ENCODE results near the gene CHCHD3.

CHCHD3 gene

DNA sequence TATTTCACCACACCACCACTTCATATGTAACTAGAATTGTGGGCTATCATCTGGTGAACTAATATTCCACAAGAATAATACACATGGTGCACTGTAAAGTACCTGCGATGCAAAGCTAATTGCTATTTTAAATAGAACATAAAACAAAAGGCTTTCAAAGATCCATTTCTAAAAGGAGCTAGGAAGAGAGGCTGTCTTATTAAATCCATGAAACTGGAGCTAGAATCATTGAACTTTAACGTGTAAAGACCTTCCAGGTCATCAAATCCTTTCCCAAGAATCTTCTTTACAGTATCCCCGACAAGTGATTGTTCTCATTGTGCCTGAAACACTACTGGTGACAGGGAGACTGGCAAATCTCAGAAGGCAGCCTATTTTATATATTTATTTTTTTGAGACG lies 224.9 kb downstream of the CHCHD3 start:
- DNase-seq, result no peak
- intact Hi-C loops (cut with DNase I), result no loop called here

DNA sequence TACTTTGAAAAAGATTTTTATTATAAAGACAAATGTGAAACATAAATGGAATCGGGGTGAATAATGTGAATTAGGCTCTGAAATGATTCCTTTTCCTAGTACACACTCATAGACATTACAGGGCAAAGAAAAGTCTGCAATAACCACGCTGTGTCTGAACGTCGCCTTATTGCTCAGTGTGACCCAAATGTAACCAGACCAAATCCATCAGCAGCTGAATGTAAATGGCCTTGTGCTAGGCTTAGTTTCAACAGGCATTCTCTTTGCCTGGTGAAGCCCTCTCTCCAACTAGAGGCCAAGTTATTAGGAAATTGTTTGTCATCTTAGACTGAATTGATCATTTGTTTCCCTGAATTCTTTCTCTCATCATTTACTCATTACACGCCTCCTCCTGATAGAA lies 225.5 kb downstream of the CHCHD3 start:
- intact Hi-C loops (cut with DNase I), result no loop called here
- DNase-seq, result no peak

DNA sequence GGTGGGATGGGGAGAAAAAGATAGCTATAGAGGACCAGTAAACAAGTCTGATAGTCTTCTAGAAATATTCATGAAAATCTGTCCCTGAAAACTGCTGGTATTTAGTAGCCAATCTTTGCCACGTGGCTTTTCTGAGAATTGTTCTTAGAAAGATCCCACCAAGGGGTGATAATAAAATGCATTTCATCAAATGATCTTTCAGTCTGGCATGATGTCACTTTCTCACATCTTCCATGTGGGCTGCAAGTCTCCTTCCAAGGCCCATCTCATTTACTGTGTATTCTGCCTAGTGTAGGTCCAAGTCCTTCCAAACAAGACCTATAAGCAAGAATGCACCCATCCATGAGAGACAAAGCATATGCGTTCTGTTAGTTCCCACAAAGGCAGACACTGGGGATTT lies 226.0 kb downstream of the CHCHD3 start:
- DNase-seq, result no peak
- intact Hi-C loops (cut with DNase I), result no loop called here

DNA sequence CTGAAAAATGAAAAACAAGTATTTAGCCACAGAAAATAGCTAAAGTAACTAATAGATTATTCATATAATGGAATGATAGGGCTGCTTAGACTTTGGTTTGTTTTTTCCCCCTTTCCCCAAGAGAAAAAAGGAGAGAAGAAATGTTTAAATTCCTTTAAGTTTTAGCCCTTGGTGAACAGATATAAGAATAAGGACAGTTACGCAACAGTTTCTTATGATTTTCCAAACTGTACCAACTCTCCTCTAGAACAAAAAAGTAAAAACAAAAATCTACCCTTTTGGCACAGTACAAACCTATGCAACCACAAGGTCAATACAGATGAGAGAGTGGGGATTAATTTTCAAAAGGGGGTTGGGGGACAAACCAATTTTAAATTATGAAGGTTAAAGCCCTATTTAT lies 227.7 kb downstream of the CHCHD3 start:
- intact Hi-C loops (cut with DNase I), result no loop called here
- no peak for DNase-seq

DNA sequence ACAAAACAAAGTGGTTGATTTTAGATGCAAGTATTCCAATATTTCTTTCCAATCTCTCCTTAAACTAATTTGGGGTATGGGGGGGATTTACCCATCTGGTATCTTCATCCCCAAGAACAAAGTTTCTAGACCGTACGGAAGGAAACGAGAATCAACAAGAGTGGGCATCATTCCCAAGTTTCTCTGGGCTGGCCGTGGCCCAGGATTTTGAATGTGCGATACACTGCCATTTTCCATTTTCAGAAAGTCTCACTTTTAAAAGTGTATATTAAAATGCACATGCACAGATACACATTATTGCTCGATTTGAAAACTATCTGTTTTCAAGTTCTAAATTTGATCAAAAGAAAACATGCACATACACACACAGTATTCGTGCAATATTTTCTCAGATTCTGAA lies 234.5 kb downstream of the CHCHD3 start:
- no peak for DNase-seq
- intact Hi-C loops (cut with DNase I), result no loop called here

DNA sequence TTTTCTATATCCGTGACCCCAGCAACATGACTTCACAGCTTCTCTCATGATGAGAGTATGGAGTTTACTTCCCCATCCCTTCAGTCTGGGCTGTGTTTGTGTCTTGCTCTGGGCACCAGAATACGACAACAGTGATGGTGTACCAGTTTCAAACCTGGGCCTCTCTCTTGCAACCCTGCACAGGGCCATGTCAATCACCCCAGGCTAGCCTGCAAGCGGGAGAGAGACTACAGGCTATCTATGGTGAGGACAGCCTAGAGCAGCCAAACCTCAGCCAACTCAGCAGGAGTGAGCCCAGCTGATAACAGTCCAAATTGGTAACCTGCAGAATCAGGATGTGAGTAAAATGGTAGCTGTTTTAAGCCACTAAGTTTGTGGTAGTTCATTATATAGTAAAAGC lies 235.8 kb downstream of the CHCHD3 start:
- DNase-seq, result no peak
- intact Hi-C loops (cut with DNase I), result no loop called here

DNA sequence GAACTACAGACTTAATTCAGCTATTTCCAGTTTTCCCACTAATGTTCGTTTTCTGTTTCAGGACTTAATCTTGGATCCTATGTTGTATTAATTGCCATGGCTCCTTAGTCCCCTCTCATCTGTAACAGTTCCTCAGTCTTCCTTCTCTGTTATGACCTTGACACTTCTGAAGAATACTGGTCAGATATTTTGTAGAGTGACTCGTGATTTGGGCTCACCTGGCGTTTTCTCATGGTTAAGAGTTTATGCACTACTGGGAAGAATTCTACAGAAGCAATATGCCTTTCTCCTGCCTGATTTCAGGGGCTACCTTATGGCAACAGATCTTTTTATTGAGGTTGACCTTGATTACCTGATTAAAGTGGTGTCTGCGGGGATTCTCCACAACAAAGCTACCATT lies 239.4 kb downstream of the CHCHD3 start:
- intact Hi-C loops (cut with DNase I), result no loop called here
- no peak for DNase-seq

DNA sequence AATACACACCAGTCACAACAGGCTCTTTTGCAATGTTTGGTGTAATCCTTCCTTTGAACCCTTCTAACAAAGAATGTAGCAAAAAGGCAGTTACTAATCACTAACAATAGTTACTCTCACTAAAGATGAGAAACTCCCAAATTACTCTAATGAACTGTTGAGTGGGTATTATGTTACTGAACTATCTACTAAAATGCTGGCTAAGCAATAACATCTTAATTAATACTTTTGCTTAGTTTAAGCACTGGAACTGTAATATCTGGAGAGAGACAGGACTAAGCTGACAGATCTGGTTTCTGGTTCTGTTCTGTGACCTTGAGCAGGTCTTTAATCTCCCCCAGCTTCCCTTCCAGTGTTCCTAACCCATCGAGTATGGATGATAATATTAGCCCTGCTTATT lies 241.7 kb downstream of the CHCHD3 start:
- no peak for DNase-seq
- intact Hi-C loops (cut with DNase I), result no loop called here

DNA sequence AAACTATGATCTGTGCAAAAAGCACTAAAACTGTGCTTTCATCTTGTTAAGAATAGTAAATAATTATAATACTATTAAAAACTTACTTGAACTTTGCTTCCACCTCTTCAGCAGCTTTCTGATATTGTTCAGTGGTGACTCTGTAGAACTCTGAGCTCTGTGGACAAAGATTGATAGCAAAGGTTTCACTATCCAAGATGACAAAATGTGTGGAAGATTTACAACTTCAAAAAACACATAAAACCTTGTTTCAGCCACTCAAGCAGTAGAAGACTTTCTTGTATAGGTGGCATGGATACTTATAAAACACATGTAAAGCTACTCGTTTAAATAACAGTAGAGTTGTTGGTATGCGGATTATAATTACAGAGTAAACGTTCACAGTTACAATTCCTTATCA lies 243.6 kb downstream of the CHCHD3 start:
- intact Hi-C loops (cut with DNase I), result no loop called here
- DNase-seq, result no peak

DNA sequence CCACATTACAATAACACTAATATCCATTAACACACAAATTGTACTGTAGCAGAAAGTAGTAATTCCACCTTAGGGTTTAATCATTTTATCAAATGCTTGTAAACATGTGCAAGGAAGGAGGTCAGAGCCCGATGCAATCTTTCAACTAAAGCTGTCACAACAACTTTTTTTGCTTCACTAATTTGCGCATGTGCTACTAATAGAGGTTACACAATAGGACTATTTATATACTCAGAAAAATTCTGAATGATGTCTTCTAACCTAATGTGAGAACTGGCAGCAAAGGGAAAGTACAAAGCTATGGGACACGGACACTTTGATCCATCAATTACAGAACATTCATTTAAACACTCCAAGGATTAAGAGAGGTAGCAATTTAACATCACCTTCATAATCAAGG lies 244.4 kb downstream of the CHCHD3 start:
- peak in 1 of 42 donors; percentile 19 for DNase-seq
- intact Hi-C loops (cut with DNase I), result no loop called here

DNA sequence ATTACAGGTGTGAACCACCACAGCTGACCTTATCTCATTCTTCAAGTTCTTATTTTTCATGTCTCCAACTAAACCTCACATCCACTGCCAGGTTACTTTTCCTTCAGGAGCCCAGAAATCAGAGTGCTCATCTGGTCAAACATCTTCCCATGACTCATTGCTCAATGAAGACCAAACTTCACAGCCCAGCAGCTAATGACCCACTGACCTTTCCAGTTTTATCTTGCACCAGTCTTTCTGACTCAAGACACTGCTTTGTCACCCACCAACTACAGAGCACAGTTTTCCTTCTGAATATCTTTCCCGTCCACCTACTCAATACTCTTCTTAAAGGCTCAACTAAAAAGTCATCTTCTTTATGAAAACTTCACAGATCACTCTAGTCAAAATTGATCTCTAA lies 245.1 kb downstream of the CHCHD3 start:
- no peak for DNase-seq
- intact Hi-C loops (cut with DNase I), result no loop called here

DNA sequence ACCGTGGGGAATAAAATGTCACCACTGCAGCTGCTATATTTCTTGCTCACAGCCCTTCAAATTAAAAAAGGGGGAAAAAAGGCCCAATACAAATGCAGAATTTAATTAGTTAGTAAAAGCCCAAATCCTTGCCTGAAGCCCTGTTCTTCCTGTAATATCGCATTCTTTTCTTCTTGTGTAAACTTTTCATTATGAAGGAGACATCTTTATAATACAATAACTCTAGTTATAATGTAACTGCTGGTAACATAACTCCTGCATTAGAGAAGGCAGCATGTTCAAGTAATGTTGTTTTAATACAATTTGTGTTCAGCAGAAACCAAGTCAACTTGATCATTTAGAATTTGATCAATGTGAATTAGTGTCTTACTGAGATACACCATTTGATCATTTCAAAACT lies 250.9 kb downstream of the CHCHD3 start:
- DNase-seq, result no peak
- intact Hi-C loops (cut with DNase I), result no loop called here

DNA sequence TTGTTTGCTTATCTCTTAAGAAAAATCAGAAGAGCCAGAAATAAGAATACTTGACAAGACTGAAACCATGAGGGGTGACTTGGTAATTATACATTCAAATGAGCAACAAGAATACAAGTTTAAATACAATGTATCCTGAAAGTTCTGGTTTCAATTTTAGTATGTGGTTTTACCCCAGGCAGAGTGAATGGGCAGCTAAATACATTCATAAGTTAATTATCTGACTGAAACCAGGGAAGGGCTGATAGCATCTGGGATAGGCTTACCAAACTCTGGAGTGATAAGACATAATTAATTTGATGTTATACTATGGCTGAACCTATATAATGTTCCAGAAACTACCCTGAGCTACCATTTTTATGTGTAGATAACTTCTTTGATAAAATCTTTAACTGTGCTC lies 253.4 kb downstream of the CHCHD3 start:
- intact Hi-C loops (cut with DNase I), result no loop called here
- no peak for DNase-seq

DNA sequence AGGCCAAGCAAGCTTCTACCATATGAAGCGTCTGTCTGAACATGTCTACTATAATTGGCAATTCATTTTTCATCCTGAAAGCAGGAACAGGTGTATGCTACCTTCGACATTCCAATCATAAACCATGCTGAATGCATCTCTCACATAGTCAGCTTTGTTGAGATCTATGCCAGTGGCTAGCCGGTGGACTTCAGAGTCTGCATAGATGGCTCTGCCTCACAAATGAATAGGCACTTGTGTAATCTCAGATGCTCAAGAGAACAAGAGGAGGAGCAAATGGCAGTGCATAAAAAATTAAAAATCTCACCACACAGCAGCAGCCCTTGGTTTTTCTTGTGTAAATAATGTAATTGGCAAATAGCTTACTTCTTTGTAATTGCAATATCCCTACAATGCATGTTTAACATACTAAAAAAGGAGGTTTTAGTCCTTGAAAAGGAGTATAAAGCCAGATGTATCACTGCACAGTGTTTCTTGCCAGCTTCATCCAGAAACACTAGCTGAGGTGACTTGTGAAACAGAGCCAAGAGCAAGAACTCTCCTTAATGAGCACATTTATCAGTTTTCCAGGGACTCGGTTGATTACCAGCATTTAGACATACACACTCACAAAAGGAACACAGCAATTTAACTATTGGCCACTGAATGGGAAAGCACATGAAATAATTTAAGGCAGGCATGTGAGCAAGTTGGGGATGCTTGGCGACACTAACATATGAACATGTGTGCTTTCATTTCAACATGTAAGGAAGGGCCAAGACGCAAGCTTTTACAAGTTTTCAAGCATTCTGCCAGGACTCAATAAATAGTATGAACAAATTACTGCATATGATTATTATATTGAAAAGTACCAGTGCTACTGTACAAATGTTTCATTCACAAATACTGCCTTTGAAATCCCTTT lies 255.7 kb downstream of the CHCHD3 start:
- peak in 22 of 42 donors; percentile 7 to 56 (median 30) for DNase-seq
- intact Hi-C loops (cut with DNase I), result no loop called here

DNA sequence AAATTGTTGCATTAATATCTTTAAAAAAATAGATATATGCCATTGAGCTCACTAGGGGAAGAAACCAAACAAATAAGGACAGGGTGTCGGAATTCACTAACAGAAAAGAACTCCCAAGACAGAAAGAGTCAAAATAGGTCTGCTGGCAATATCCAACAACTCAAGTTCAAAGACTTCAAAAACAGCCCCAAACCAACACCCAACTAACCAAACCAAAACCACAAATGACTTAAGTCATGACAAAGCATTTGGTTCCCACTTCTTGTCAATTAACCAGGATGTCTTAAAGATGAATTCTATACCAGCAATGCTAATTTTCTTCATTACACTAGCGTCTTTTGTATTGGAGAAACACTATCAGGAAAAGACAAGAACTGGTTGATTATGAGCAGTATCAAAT lies 256.7 kb downstream of the CHCHD3 start:
- intact Hi-C loops (cut with DNase I), result no loop called here
- no peak for DNase-seq

DNA sequence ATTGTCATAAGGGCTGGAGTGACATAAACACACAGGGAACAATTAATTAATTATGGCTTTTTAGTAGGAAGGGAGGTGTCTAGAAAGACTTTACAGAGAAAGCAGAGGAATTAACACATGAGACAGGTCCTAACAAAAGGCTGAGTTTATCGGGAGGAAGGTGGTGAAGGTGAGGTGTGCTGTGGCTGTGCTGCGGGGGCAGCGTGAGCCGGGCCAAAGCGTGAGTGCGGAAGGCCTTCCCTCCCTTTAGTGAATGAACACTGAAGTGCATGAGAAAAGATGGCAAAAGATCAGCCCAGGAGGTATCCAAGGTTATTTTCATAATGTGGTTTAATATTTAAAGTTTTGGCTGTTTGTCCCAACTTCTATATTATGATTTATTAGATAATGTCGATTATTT lies 262.2 kb downstream of the CHCHD3 start:
- DNase-seq, result no peak
- intact Hi-C loops (cut with DNase I), result no loop called here

DNA sequence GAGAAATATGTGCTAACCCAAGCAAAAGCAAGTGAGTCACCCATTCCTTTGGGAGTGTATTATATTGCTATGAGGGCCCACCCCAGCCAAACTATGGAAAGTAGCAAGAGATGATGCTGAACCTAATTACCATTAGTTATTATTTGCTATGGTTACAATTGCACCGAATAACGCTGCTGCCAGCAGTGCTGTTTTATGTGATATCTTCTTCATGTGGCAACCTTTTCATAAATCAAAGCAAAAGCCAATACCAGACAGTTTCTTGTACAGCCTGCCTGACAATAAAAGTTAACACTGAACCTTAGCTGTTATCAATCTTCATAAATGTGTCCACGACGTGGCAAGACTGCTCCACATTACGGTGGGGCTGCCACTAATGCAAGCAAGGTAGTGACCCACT lies 263.9 kb downstream of the CHCHD3 start:
- no peak for DNase-seq
- intact Hi-C loops (cut with DNase I), result no loop called here

DNA sequence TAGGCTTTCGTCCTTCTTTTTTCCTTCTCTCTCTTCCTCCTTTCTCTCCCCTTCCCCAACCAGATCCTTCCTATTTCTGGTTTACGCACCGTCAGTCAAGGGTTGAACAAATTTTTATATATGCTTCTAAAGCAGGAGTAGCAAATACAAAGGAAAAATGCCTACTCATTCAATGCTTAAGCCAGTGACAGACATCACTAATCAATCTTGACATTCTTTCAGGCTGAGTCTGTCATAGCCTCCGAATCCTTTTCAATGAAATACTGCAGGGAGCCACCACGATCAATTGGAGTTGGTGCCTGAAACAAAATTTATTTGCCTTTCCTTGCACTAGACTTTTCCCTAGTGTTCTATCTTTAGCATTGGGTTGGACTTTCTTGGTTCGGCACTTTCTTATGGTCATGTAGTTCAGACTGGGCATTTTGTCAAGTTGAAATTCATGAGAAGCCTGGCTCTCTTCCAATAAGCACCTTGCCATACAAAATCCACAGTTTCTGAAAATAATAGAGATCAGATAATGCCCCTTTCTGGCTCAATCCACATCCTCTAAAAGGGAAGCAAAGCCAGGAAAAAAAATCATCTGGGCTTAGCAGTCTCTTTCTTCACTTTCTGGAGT lies 266.1 kb downstream of the CHCHD3 start:
- no peak for DNase-seq
- intact Hi-C loops (cut with DNase I), result no loop called here

DNA sequence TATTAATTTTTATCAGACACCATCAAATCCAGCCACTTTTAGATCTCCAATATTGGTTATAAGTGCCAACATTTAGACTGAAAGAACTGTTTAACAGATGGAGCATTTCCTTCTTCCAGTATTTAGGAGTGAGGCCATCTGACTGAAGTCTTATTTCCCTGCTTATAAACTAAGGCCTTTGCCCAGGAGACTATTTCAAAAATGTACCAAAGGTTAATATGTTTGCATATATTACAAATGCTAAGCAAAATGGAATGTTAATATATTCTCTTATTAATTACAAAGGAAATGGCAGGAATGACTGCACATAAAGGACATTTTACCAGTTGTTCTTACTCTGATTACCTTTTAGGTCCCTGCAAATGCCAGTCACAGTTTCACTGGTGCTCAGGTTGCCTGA lies 266.8 kb downstream of the CHCHD3 start:
- no peak for DNase-seq
- intact Hi-C loops (cut with DNase I), result no loop called here

DNA sequence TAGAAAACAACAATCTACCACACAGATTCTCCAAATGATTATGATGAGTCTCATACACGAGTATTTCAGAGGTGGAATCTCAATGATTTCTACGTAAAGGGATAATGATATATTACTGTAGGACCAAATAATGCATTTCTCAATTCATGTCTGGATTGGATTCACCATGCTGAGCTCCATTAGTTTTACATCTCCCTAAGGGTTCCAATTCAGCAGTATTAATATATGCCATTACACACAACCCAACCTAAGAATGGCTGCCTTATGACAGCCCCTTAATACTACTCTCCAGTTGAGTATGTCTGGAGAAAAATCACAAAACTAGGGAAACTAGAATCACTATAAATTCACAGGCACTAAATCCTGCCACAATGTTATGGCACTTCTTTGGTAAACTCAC lies 271.3 kb downstream of the CHCHD3 start:
- intact Hi-C loops (cut with DNase I), result no loop called here
- no peak for DNase-seq

DNA sequence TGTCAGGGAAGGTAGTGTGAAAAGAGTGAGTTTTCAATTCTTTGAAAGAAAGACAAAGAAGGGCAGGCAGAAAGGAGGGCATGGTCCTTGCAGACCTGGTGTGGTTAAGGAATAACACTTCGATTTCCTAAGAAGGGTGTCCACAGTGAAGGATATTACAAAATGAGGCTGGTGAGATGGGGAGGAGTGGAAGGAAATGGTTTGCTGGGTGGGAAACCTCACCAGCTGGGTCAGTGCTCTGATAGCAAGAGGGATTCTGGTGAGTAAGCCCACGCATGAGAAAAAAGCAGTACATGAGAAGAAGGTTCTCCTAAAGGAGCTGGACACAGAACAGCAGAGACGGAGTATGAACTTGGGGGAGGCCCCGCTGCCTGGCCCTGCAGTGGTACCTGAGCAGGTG lies 275.1 kb downstream of the CHCHD3 start:
- intact Hi-C loops (cut with DNase I), result no loop called here
- DNase-seq, result no peak
